HepG2 (cell line): ENCODE results near the gene AP1G1. TPM values are rescaled to one million over a fixed set of nuclear protein-coding genes. Genes with fewer than 3 reads are reported as not detected.

Experiments used
- AHDC1 ChIP-seq: sonication (generic); formaldehyde crosslinking; IDR thresholded peaks from 2 replicates; pipeline ENCODE4 v1.5.1; 2020; ENCODE audit warnings: mild to moderate bottlenecking, missing genetic modification reagents, borderline replicate concordance
- FOSL2 ChIP-seq: sonication (generic); formaldehyde crosslinking; IDR thresholded peaks from 2 replicates; pipeline ENCODE4 v1.4.0; 2020; ENCODE audit warnings: missing genetic modification reagents
- KLF15 ChIP-seq: sonication (generic); formaldehyde crosslinking; IDR thresholded peaks from 2 replicates; pipeline ENCODE4 v1.8.1; 2023; ENCODE audit warnings: borderline replicate concordance, mild to moderate bottlenecking, inconsistent platforms, missing genetic modification reagents, mixed read lengths
- MAFF ChIP-seq: IDR thresholded peaks from 2 replicates; pipeline ENCODE4 v1.6.1; 2011; ENCODE audit warnings: low read depth, low read length, improper control_type of control experiment
- MLLT10 ChIP-seq: sonication (generic); formaldehyde crosslinking; IDR thresholded peaks from 2 replicates; pipeline ENCODE4 v1.4.0; 2020; ENCODE audit warnings: missing genetic modification reagents
- RERE ChIP-seq: IDR thresholded peaks from 2 replicates; pipeline ENCODE4 v1.6.1; 2016; ENCODE audit warnings: low read depth, missing genetic modification reagents, missing compliant biosample characterization
- ZFP90 ChIP-seq: sonication (generic); formaldehyde crosslinking; IDR thresholded peaks from 2 replicates; pipeline ENCODE4 v1.8.0; 2022; ENCODE audit warnings: missing genetic modification reagents, mild to moderate bottlenecking, inconsistent platforms, borderline replicate concordance
- ZFP91 ChIP-seq: sonication (generic); formaldehyde crosslinking; IDR thresholded peaks from 2 replicates; pipeline ENCODE4 v1.9.0; 2022; ENCODE audit warnings: missing genetic modification reagents, mild to moderate bottlenecking, borderline replicate concordance
- ZNF235 ChIP-seq: sonication (generic); formaldehyde crosslinking; IDR thresholded peaks from 2 replicates; pipeline ENCODE4 v1.8.1; 2023; ENCODE audit warnings: mild to moderate bottlenecking, missing genetic modification reagents, borderline replicate concordance
- ZNF503 ChIP-seq: sonication (generic); formaldehyde crosslinking; IDR thresholded peaks from 2 replicates; pipeline ENCODE4 v1.4.0; 2020; ENCODE audit warnings: missing genetic modification reagents
- ZNF639 ChIP-seq: conservative IDR thresholded peaks from 2 replicates; pipeline ENCODE4 v1.6.1; 2018; ENCODE audit warnings: missing genetic modification reagents
- polyA plus RNA-seq, 8 experiments: library from polyadenylated mRNA; depleted of rRNA in 3 of 8; stranded (reverse) in 7 of 8; unstranded in 1 of 8; fragments of >200 nt; fragmentation: Illumina TruSeq in 4 of 8; extraction: Trizol in 4 of 8; gene quantifications; 2 replicates each; pipeline versions ENCODE4 v1.2.1 to v1.2.3, GENCODE V29; 2011 to 2016; ENCODE audit warnings: low read depth in 4 of 8, missing spikeins in 1 of 8, mixed read lengths in 1 of 8; ENCODE audit not compliant: insufficient read depth in 1 of 8
- total RNA-seq, 5 experiments: library from RNA; depleted of rRNA; stranded (reverse); fragments of >200 nt; fragmentation: Illumina TruSeq; extraction: Trizol; gene quantifications; 2 replicates each; pipeline ENCODE4 v1.2.3, GENCODE V29; 2016; ENCODE audit warnings: low read depth in 1 of 5

AP1G1 gene
- total and polyA plus RNA-seq, 2 of the 13 experiments (the other 11 are each of a cell fraction or from before 2014, with no cell fraction given) = 62.2 to 66.2 TPM

GRCh38 chr16:71723537-71724319 is 84.9 kb downstream of the AP1G1 start (continued):
- TF ChIP-seq ZNF503 (CRISPR knock-in tag) (no peak), ZFP90 (CRISPR knock-in tag) (no peak), FOSL2 (CRISPR knock-in tag) (no peak), MLLT10 (CRISPR knock-in tag) (no peak), AHDC1 (CRISPR knock-in tag) (no peak), ZNF639 (CRISPR knock-in tag) (0 out of 2 replicates have a peak, but pooled peaks have one; percentile 57), KLF15 (CRISPR knock-in tag) (no peak), ZNF235 (CRISPR knock-in tag) (no peak), ZFP91 (CRISPR knock-in tag) (0 out of 2 replicates have a peak, but pooled peaks have one; percentile 24), MAFF (no peak), RERE (CRISPR knock-in tag) (0 out of 2 replicates have a peak, but pooled peaks have one; percentile 14)
